Testis (tissue), 3 donors: ENCODE results near the gene PAGR1. TPM values are rescaled to one million over a fixed set of nuclear protein-coding genes. Genes with fewer than 3 reads are reported as not detected.

Experiments used
- DNase-seq: peaks from one replicate; pipeline ENCODE4 v3.0.0-alpha.2; 2019
- H3K27ac ChIP-seq, 2 donors: fragments of 200-600 bp; sonication (generic); one replicate each; pipeline ENCODE4 v1.5.1; 2019
- H3K27me3 ChIP-seq: fragments of 200-600 bp; sonication (generic); one replicate; pipeline ENCODE4 v1.5.1; 2019
- H3K36me3 ChIP-seq: fragments of 200-600 bp; sonication (generic); one replicate; pipeline ENCODE4 v1.5.1; 2017; ENCODE audit warnings: low read depth; ENCODE audit errors: missing control alignments
- H3K4me1 ChIP-seq: fragments of 200-600 bp; sonication (generic); one replicate; pipeline ENCODE4 v1.5.1; 2019
- H3K4me3 ChIP-seq, 2 donors: fragments of 200-600 bp; sonication (generic); one replicate each; pipeline ENCODE4 v1.5.1; 2017 to 2019
- H3K9me3 ChIP-seq: fragments of 200-600 bp; sonication (generic); one replicate; pipeline ENCODE4 v1.5.1; 2017
- CTCF ChIP-seq, 3 experiments: fragments of 450-650 bp in 2 of 3; fragments of 200-600 bp in 1 of 3; sonication (generic) in 1 of 3; IDR thresholded peaks; one replicate each; pipeline ENCODE4 v1.5.1; 2016 to 2019; ENCODE audit warnings: antibody characterized with exemption in 3 of 3, mild to moderate bottlenecking in 2 of 3, moderate library complexity in 1 of 3
- POLR2A ChIP-seq: fragments of 450-650 bp; IDR thresholded peaks from one replicate; pipeline ENCODE4 v1.6.1; 2017; ENCODE audit warnings: antibody characterized with exemption, mild to moderate bottlenecking, moderate library complexity
- WGBS, 2 donors: methylation state at CpG; one replicate each; pipeline ENCODE4 v1.1.5; 2018; 5-methylcytosine and 5-hydroxymethylcytosine counted together
- intact Hi-C: fragments of 100-400 bp; cut with DNase I; formaldehyde crosslinking; loops from one replicate; pipeline ENCODE4 v1.15.1; 2023; ENCODE audit warnings: low total_unique reads
- polyA plus RNA-seq: library from polyadenylated mRNA; stranded (reverse); fragments of 350-450 nt; fragmentation: Illumina TruSeq; extraction: RNeasy Lipid Tissue Mini Kit (QIAGEN cat#74804); gene quantifications from one replicate; pipeline ENCODE4 v1.2.3, GENCODE V29; 2014; ENCODE audit warnings: low read depth, low replicate concordance; ENCODE audit not compliant: insufficient read depth
- total RNA-seq, 2 donors: library from RNA; depleted of rRNA; stranded (reverse); fragments of >200 nt; gene quantifications; one replicate each; pipeline ENCODE4 v1.2.3, GENCODE V29; 2016

Gene PAGR1
- total and polyA plus RNA-seq, 3 donors from 2014 or later = 36.1 to 68.4 (median 53.0) TPM

DNA sequence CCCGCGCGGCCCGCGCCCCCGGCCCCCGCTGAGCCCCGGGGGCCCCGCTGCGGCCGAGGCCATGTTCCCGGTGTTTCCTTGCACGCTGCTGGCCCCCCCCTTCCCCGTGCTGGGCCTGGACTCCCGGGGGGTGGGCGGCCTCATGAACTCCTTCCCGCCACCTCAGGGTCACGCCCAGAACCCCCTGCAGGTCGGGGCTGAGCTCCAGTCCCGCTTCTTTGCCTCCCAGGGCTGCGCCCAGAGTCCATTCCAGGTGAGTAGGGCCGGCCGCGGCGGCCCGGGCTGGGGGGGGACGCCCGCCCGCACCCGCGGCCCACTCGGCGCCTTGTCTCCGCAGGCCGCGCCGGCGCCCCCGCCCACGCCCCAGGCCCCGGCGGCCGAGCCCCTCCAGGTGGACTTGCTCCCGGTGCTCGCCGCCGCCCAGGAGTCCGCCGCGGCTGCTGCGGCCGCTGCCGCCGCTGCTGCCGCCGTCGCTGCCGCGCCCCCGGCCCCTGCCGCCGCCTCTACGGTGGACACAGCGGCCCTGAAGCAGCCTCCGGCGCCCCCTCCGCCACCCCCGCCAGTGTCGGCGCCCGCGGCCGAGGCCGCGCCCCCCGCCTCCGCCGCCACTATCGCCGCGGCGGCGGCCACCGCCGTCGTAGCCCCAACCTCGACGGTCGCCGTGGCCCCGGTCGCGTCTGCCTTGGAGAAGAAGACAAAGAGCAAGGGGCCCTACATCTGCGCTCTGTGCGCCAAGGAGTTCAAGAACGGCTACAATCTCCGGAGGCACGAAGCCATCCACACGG is 9.1 kb upstream of the PAGR1 start:
- H3K4me3 ChIP-seq = peak overlapping the region; percentile 58 to 71
- peaks cover 51% of the 10 kb centered on the region for H3K4me1 ChIP-seq
- peak; percentile 54 for DNase-seq
- H3K27me3 ChIP-seq = no peaks in the 10 kb centered on the region
- H3K9me3 ChIP-seq = no peaks in the 10 kb centered on the region
- intact Hi-C loops = no loop called here
- H3K36me3 ChIP-seq = no peaks in the 10 kb centered on the region
- TF ChIP-seq POLR2A (no peak), CTCF (IDR thresholded peaks at IDR 0.05) (no peak)
- H3K27ac ChIP-seq = peak overlapping the region; percentile 92 to 96
- WGBS, 2 donors = 0 to 1% methylated on average over 1 to 52 of the region's 99 CpGs

DNA sequence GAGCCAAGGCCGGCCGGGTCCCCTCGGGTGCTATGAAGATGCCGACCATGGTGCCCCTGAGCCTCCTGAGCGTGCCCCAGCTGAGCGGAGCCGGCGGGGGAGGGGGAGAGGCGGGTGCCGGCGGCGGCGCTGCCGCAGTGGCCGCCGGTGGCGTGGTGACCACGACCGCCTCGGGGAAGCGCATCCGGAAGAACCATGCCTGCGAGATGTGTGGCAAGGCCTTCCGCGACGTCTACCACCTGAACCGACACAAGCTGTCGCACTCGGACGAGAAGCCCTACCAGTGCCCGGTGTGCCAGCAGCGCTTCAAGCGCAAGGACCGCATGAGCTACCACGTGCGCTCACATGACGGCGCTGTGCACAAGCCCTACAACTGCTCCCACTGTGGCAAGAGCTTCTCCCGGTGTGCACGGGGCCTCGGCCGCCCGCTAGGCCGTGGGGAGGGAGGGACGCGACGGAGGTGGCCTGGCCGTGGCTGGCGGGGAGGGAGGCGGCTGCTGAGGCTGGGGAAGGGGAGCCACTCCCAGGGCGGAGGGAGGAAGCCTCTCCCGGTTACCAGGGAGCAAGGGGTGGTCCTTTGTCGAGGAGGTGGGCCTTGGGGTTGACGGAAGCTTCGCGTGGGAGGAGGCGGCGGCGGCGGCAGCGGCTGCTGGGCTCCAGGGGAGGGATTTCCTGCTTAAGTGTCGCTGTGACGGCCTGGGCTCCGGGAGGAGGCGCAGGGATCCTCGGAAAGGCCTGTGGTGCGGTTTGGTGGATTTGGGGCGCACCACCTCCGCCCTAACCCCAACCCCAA is 8.3 kb upstream of the PAGR1 start:
- Histone ChIP-seq H3K9me3 (no peaks in the 10 kb centered on the region), H3K27me3 (no peaks in the 10 kb centered on the region), H3K36me3 (no peaks in the 10 kb centered on the region), H3K27ac (peak overlapping the region; percentile 92 to 96), H3K4me1 (peaks cover 59% of the 10 kb centered on the region), H3K4me3 (peak overlapping the region; percentile 58 to 71)
- intact Hi-C loops = no loop called here
- peak; percentile 92 for DNase-seq
- 0 to 2% methylated on average over 15 to 66 of the region's 69 CpGs for WGBS, 2 donors
- peak in 2 of 3 experiments; percentile 18 to 31 for TF ChIP-seq CTCF (IDR thresholded peaks at IDR 0.05)
- no peak for TF ChIP-seq POLR2A

GRCh38 chr16:29808219-29808900 is 7.6 kb upstream of the PAGR1 start:
- no peak for TF ChIP-seq CTCF (IDR thresholded peaks at IDR 0.05)
- TF ChIP-seq POLR2A = no peak
- H3K36me3 ChIP-seq = no peaks in the 10 kb centered on the region
- no peaks in the 10 kb centered on the region for H3K9me3 ChIP-seq
- peak overlapping the region; percentile 58 to 71 for H3K4me3 ChIP-seq
- WGBS, 2 donors = 31 to 34% methylated on average over 25 of the region's 25 CpGs
- DNase-seq = no peak
- intact Hi-C loops = no loop called here
- H3K27ac ChIP-seq = peak overlapping the region; percentile 92 to 96
- no peaks in the 10 kb centered on the region for H3K27me3 ChIP-seq
- H3K4me1 ChIP-seq = peaks cover 65% of the 10 kb centered on the region

- 55 to 61% methylated on average over 12 to 28 of the region's 31 CpGs for WGBS, 2 donors
Measured at GRCh38 chr16:29809031-29809747, 6.8 kb upstream of the PAGR1 start.

More at GRCh38 chr16:29809031-29809747, 6.8 kb upstream of the PAGR1 start:
- Histone ChIP-seq H3K27ac (peak overlapping the region; percentile 92 to 96), H3K9me3 (no peaks in the 10 kb centered on the region), H3K4me3 (no peak overlapping the region), H3K27me3 (no peaks in the 10 kb centered on the region), H3K36me3 (no peaks in the 10 kb centered on the region), H3K4me1 (peaks cover 68% of the 10 kb centered on the region)
- no peak for TF ChIP-seq CTCF (IDR thresholded peaks at IDR 0.05)
- no peak for TF ChIP-seq POLR2A
- intact Hi-C loops = no loop called here
- DNase-seq = no peak
